TTC549 (cell line): ENCODE results near the gene TMEM151A.

ENCODE experiments used
- FAIRE-seq: peaks from 2 replicates; lab custom pipeline; 2012; peaks lifted over from hg19 to GRCh38; lab: Jason Lieb, UNC

The TMEM151A gene

GRCh38 chr11:66338276-66339161, 46.8 kb downstream of the TMEM151A start:
- no peak for FAIRE-seq

GRCh38 chr11:66339162-66339675, 47.5 kb downstream of the TMEM151A start:
- no peak for FAIRE-seq

- FAIRE-seq, result no peak
These were observed 48.2 kb downstream of the TMEM151A start for GRCh38 chr11:66339686-66340483.

GRCh38 chr11:66340596-66341501, 49.2 kb downstream of the TMEM151A start:
- FAIRE-seq, result no peak

- FAIRE-seq, result no peak
These were observed 49.9 kb downstream of the TMEM151A start for GRCh38 chr11:66341502-66342126.

- FAIRE-seq, result no peak
These were observed 51.5 kb downstream of the TMEM151A start for GRCh38 chr11:66343176-66343575.

- no peak for FAIRE-seq
These were observed 53.0 kb downstream of the TMEM151A start, which contains the start of gene BRMS1 for GRCh38 chr11:66344550-66345315. TSS of gene BRMS1 (minus strand) at chr11:66345104. CDS start at chr11:66342234, 2,870 bp downstream.

- no peak for FAIRE-seq
These were observed 53.6 kb downstream of the TMEM151A start for GRCh38 chr11:66345316-66345649.
